HG02588 (cell line): ENCODE data around the gene ZNF652.
"Not testable (repeated sequence)": the region's sequence is repeated elsewhere in the genome, so short reads cannot be mapped to it uniquely, and the experiment has no call there.

Experiments
- ATAC-seq: cut with Tn5 transposase; IDR thresholded peaks from one replicate; pipeline ENCODE4 v1.9.1; 2021; ENCODE audit warnings: mild to moderate bottlenecking, moderate library complexity; ENCODE audit not compliant: unreplicated experiment

ZNF652 gene

DNA sequence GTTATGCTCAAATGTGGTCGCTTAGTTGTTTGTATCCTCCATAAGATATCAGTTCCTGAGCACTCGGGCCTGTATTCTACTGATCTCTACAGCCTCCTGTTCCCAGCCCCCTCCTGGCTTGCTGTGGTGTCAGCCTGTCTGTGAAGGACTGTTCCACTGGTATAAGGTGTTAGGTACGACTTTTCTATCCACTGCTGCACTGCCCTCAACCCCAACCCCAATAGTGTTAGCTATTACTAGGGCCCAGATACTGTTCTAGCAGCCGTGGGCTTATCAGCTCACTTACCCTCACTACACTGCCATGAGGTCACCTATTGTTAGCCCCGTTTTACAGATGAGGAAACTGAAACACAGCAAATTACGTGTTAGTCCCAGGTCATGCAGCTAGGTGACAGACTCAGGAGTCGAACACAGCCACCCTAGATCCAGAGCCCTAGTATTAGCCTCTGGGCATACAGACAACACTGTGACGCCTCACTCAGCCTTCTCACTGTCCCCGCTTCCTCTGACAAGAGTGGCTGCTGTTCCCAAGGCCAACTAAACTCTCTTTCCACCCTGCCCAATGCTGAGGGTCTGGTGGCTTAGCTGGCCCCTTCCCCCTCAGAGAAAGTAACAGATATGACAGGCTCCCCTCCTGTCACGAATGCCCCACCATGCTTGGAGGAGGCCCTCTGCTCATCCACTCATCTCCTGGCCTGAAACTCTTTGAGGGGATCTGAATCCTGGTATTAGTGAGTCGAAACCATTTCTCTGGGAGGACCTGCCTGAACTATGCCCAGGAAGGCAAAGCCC, 25.6 kb upstream of the ZNF652 start:
- ATAC-seq: no peak

DNA sequence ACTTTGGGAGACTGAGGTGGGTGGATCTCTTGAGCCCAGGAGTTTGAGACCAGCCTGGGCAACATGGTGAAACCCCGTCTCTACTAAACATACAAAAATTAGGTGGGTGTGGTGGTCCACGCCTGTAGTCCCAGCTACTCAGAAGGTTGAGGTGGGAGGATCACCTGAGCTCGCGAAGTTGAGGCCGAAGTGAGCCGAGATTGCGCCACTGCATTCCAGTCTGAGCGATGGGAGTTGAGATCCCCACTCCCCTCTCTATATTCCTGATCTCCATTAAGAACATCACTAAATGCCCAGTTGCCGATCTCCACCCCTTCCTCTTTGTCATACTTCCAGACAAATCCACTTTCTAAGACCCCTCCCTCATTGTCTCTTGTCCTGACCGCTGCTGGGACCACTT, 24.3 kb upstream of the ZNF652 start:
- ATAC-seq: no peak

DNA sequence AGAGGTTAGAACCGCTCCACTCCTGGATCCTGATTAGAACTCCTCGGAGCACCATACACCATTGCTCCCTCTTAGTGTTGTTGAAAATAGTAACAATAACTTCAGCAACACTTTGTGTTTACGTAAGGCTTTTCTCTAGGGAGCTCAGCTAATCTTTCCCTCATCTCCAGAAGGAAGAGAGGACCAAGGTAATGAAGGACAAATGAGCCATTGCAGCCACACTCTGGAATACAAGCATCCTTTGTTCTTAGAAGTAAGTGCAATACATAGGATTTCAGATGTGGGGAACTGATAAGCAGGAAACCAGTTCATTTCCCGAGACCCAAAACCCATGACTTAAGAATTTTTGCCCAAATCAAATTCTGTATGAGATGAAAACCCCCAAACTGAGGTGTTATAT, 22.9 kb upstream of the ZNF652 start:
- no peak for ATAC-seq

- no peak for ATAC-seq
Observed at GRCh38 chr17:49383060-49383459, 21.0 kb upstream of the ZNF652 start.

- ATAC-seq: no peak
Observed at GRCh38 chr17:49382556-49382955, 20.5 kb upstream of the ZNF652 start.

GRCh38 chr17:49381793-49382192, 19.7 kb upstream of the ZNF652 start:
- ATAC-seq: no peak

- no peak for ATAC-seq
Observed at GRCh38 chr17:49381033-49381432, 19.0 kb upstream of the ZNF652 start.

DNA sequence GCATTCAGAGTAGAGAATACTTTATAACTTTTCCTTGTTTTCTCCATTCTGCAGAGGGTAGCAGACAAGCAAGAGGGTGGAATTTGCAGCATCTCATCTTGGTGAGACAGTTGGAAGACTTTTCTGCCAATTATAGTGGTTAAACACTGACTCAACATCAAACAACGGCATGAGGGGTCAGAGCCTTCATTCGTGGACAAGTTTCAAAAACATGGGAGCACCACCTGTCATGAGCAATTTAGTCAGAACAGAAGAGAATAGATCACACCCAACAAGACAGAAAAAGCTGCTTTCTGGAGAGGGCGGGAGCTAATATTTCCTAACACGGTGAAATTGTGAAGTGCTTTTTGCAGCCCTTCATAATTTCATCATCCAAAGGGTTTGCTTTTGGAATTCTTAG, 17.9 kb upstream of the ZNF652 start:
- no peak for ATAC-seq

GRCh38 chr17:49378311-49378710, 16.3 kb upstream of the ZNF652 start:
- no peak for ATAC-seq

DNA sequence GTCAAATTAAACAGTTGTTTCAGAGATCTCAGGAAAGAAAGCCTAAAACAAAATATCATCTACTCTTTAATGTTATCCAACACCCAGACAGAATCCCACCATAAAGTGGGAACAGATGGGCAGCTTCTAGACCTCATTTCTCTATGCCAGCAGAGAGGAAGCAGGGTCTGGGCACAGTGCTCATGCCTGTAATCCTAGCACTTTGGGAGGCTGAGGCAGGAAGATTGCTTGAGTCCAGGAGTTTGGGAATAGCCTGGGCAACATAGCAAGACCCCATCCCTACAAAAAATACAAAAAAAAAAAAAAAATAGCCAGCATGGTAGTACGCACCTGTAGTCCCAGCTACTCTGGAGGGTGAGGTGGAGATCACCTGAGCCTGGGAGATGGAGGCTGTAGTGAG, 13.5 kb upstream of the ZNF652 start:
- no peak for ATAC-seq

DNA sequence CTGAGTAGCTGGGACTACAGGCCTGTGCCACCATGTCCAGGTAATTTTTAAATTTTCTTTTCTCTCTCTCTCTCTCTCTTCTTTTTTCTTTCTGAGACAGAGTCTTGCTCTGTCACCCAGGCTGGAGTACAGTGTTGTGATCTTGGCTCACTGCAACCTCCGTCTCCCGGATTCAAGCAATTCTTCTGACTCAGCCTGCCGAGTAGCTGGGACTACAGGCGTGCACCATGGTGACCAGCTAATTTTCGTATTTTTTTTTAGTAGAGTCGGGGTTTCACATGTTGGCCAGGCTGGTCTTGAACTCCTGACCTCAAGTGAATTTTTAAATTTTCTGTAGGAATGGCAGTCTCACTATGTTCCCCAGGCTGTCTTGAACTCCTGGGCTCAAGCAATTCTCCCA, 11.1 kb upstream of the ZNF652 start:
- no peak for ATAC-seq

GRCh38 chr17:49372425-49372824, 10.4 kb upstream of the ZNF652 start:
- no peak for ATAC-seq

DNA sequence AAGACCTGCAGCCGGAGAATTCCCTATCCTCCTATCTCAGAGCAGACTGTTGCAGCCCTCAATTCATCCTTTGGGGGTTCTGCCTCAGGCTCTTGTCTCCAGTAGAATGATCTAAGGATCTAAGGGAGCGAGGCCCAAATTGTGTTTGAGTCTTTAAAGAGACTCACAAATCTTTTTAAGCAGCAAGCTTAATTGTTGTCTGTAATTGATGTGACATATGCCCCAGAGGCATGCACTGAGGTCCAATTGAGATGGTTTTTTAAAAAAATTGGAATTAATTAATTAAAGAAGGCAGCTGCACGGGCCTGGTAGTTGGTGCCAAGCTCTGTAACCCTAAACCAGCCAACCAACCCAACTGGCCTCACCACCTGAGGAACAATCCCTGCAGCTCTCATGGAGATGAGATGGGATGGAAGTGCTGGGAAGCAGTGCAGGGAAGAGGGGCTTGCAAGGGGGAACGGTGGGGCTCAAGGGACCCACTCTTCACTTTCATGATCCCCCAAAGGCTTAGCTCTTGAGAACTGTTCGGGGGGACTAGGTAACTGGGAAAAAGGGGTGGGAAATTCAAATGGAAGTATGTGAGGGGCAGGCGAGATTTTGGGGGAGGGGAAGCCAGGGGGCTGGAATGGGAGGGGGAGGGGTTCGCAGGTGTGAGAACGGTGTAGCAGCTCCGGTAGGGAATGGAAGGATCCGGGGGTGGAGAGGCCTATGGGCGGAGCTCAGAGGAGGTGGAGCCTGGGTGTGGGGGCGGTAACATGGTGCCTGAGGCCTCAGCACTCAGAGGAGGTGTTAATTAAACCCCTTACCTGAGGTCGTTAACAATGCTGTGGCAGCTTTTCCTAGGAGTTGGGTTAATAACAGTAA, 9.2 kb upstream of the ZNF652 start:
- no peak for ATAC-seq

DNA sequence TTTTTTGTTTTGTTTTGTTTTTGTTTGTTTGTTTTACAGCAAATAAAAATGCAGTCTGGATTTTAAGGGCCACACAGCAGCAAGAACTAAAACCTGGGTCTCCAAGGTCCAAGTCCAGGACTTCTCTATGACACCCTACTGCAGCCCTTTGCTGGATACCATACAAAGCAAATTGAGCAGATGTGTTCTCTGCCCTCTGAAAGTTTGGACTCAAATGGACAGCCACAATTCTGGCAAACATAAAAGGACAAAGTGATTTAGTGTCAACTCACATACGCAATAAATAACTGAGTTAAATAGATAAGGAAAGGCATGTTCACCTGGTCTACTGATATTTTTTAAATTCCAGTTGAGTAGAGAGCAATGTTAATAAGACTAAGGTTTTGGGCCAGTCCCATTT, 7.7 kb upstream of the ZNF652 start:
- no peak for ATAC-seq

DNA sequence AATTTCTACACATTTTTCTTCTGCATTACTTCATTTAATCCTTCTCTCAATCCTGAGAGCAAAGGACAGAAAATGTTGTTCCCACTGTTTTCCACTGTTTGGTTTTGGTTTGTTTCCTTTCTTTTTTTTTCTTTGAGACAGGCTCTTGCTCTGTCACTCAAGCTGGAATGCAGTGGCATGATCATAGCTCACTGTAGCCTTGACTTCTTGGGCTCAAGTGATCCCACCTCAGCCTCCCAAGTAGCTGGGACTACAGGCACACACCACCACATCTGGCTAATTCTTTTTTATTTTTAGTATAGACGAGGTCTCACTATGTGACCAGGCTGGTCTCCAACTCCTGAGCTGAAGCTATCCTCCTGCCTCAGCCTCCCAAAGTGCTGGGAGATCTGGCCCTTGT, 7.0 kb upstream of the ZNF652 start:
- ATAC-seq: no peak

GRCh38 chr17:49365667-49366066, 3.6 kb upstream of the ZNF652 start:
- ATAC-seq: no peak

DNA sequence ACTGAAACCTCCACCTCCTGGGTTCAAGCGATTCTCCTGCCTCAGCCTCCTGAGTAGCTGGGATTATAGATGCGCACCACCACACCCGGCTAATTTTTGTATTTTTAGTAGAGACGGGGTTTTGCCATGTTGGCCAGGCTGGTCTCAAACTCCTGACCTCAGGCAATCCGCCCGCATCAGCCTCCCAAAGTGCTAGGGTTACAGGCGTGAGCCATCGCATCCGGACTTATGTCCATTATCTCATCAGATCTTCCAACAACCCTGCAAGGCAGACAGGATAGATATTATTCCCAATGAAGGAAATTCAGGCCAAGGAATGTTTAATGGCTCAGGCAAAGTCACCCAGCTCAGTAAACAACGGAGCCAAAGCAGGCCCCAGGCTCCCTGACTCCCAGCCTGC, 3.1 kb upstream of the ZNF652 start:
- ATAC-seq: not testable (repeated sequence)

GRCh38 chr17:49364119-49364518, 2.1 kb upstream of the ZNF652 start:
- ATAC-seq: no peak

- ATAC-seq: no peak
Observed at GRCh38 chr17:49363251-49363650, 1.2 kb upstream of the ZNF652 start.

DNA sequence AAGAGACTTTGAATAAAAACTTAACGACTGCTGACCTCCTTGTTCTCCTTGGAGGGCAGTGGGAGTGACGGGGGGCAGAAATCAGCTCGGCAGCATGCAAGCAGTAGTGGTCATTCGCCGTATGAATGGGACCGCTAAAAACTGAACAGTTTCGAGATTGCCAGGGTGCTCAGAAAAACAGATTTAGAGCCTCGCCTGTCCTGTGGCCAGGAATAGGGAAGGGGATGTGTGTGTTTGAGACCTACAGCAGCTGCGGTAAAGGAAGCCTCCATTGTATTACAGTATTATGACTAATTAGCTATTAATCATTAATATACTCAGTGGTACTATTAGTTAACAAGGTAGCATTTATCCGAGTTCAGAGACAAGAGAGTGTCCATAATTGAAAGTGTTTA, 670 bp upstream of the ZNF652 start:
- no peak for ATAC-seq

- peak; percentile 9 for ATAC-seq
Observed at GRCh38 chr17:49361129-49361901, 735 bp downstream of the ZNF652 start.

DNA sequence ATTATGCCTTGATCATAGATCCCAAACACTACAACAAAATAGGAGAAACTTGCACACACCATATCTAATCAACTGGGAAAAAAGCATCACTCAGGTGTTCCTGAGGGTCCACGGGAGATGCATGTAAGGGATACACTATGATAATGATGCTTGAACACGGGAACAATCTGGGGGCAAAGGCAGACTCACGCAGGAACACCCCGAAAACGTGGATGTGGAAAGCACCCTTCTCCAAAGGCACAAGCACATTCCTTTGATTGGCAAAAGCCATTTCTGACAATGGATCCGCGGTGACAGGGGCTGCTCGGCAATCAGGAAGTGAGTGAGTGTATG, 1.3 kb downstream of the ZNF652 start:
- ATAC-seq: no peak
